Lower leg skin (tissue), 4 donors: ENCODE results near the gene ADH7. TPM values are rescaled to one million over a fixed set of nuclear protein-coding genes. Genes with fewer than 3 reads are reported as not detected.
"Not testable (repeated sequence)": the region's sequence is repeated elsewhere in the genome, so short reads cannot be mapped to it uniquely, and the experiment has no call there.

Experiments
- DNase-seq, 2 donors: peaks; one replicate each; pipeline ENCODE4 v3.0.0-alpha.2; 2019; ENCODE audit warnings: low spot score in 2 of 2
- H3K4me3 ChIP-seq: fragments of 200-600 bp; sonication (generic); 2 replicates; pipeline ENCODE4 v1.5.1; 2017; ENCODE audit warnings: mild to moderate bottlenecking, low read depth; ENCODE audit not compliant: poor library complexity, severe bottlenecking
- CTCF ChIP-seq, 3 donors: fragments of 450-650 bp; IDR thresholded peaks; one replicate each; pipeline ENCODE4 v1.5.1; 2016; ENCODE audit warnings: antibody characterized with exemption in 3 of 3, mild to moderate bottlenecking in 3 of 3, moderate library complexity in 2 of 3
- POLR2A ChIP-seq, 2 donors: fragments of 450-650 bp; IDR thresholded peaks; one replicate each; pipeline ENCODE4 v1.6.1; 2016 to 2017; ENCODE audit warnings: antibody characterized with exemption in 2 of 2, mild to moderate bottlenecking in 1 of 2, moderate library complexity in 1 of 2
- WGBS, 2 donors: methylation state at CpG; one replicate each; pipeline ENCODE4 v1.1.5; 2018; 5-methylcytosine and 5-hydroxymethylcytosine counted together
- intact Hi-C: fragments of 100-400 bp; cut with DNase I; formaldehyde crosslinking; loops from one replicate; pipeline ENCODE4 v1.15.0; 2023; ENCODE audit warnings: low total_unique reads
- total RNA-seq, 4 donors: library from RNA; depleted of rRNA; stranded (reverse); fragments of >200 nt; gene quantifications; one replicate each; pipeline ENCODE4 v1.1.0, GENCODE V29; 2016

Gene ADH7
- total RNA-seq, 4 donors from 2014 or later, result 0.34 to 0.83 (median 0.52) TPM; not detected in 1

GRCh38 chr4:99437723-99438404 is 2.7 kb upstream of the ADH7 start:
- 41 to 43% methylated on average over 5 of the region's 5 CpGs for WGBS, 2 donors
- DNase-seq, result no peak
- intact Hi-C loops, result no loop called here
- TF ChIP-seq POLR2A (IDR thresholded peaks at IDR 0.05) (no peak), CTCF (IDR thresholded peaks at IDR 0.05) (no peak)
- H3K4me3 ChIP-seq, result no peak overlapping the region

GRCh38 chr4:99436976-99437722 is 2.0 kb upstream of the ADH7 start:
- 43 to 47% methylated on average over 3 of the region's 3 CpGs for WGBS, 2 donors
- DNase-seq, result no peak
- intact Hi-C loops, result no loop called here
- H3K4me3 ChIP-seq, result no peak overlapping the region
- TF ChIP-seq CTCF (IDR thresholded peaks at IDR 0.05), result no peak
- TF ChIP-seq POLR2A (IDR thresholded peaks at IDR 0.05), result no peak

- H3K4me3 ChIP-seq, result no peak overlapping the region
- intact Hi-C loops, result no loop called here
- no peak for DNase-seq
Observed at GRCh38 chr4:99436462-99436861, 1.3 kb upstream of the ADH7 start.

GRCh38 chr4:99430106-99430505 is 5.0 kb downstream of the ADH7 start:
- intact Hi-C loops, result no loop called here
- TF ChIP-seq POLR2A (IDR thresholded peaks at IDR 0.05) (no peak), CTCF (IDR thresholded peaks at IDR 0.05) (no peak)
- DNase-seq, result no peak
- no peak overlapping the region for H3K4me3 ChIP-seq

More at GRCh38 chr4:99436462-99436861, 1.3 kb upstream of the ADH7 start:
- TF ChIP-seq CTCF (IDR thresholded peaks at IDR 0.05), result no peak
- no peak for TF ChIP-seq POLR2A (IDR thresholded peaks at IDR 0.05)
- WGBS, 2 donors, result 49 to 60% methylated on average over 2 of the region's 2 CpGs

- intact Hi-C loops, result no loop called here
- no peak for TF ChIP-seq CTCF (IDR thresholded peaks at IDR 0.05)
- no peak for TF ChIP-seq POLR2A (IDR thresholded peaks at IDR 0.05)
- H3K4me3 ChIP-seq, result no peak overlapping the region
- 92 to 93% methylated on average over 2 of the region's 2 CpGs for whole genome bisulfite sequencing, 2 donors
- DNase-seq, result no peak
Observed at GRCh38 chr4:99417125-99417524, 18.0 kb downstream of the ADH7 start.

- DNase-seq, H3K4me3 ChIP-seq, intact Hi-C loops: not testable (repeated sequence)
- 73% methylated on average over 8 of the region's 8 CpGs for WGBS, 2 donors
Observed at GRCh38 chr4:99415762-99416161, 19.4 kb downstream of the ADH7 start.

- DNase-seq, intact Hi-C loops, H3K4me3 ChIP-seq: not testable (repeated sequence)
- 83 to 89% methylated on average over 3 of the region's 3 CpGs for WGBS, 2 donors
Observed at GRCh38 chr4:99414902-99415301, 20.2 kb downstream of the ADH7 start.
